ENCODE data around the gene GRB14. TPM values are rescaled to one million over a fixed set of nuclear protein-coding genes. Genes with fewer than 3 reads are reported as not detected.

Gene GRB14
- total RNA-seq, 2 donors from 2014 or later, result 0.14 to 29.9 TPM

- peak overlapping the region in 1 of 2 donors; percentile 42 for H3K27ac ChIP-seq
- no peaks in the 10 kb centered on the region for H3K9me3 ChIP-seq
- DNase-seq (ENCODE audit: low spot score), result no peak
- 2% methylated on average over 13 of the region's 13 CpGs for WGBS
- intact Hi-C loops (cut with DNase I), result no loop called here
- TF ChIP-seq, protein P1, sequence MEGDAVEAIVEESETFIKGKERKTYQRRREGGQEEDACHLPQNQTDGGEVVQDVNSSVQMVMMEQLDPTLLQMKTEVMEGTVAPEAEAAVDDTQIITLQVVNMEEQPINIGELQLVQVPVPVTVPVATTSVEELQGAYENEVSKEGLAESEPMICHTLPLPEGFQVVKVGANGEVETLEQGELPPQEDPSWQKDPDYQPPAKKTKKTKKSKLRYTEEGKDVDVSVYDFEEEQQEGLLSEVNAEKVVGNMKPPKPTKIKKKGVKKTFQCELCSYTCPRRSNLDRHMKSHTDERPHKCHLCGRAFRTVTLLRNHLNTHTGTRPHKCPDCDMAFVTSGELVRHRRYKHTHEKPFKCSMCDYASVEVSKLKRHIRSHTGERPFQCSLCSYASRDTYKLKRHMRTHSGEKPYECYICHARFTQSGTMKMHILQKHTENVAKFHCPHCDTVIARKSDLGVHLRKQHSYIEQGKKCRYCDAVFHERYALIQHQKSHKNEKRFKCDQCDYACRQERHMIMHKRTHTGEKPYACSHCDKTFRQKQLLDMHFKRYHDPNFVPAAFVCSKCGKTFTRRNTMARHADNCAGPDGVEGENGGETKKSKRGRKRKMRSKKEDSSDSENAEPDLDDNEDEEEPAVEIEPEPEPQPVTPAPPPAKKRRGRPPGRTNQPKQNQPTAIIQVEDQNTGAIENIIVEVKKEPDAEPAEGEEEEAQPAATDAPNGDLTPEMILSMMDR (IDR thresholded peaks at IDR 0.05), result no peak
- TF ChIP-seq POLR2A (IDR thresholded peaks at IDR 0.05), result no peak
- TF ChIP-seq POLR2AphosphoS5 (IDR thresholded peaks at IDR 0.05), result no peak
- H3K4me1 ChIP-seq (replicated peaks), result no peaks in the 10 kb centered on the region
- peak overlapping the region; percentile 47 to 61 for H3K4me3 ChIP-seq
- H3K36me3 ChIP-seq, result no peaks in the 10 kb centered on the region
- no peaks in the 10 kb centered on the region for H3K27me3 ChIP-seq (replicated peaks; ENCODE audit: insufficient read depth)
These were observed 453 bp upstream of the GRB14 start for GRCh38 chr2:164621764-164622105.

DNA sequence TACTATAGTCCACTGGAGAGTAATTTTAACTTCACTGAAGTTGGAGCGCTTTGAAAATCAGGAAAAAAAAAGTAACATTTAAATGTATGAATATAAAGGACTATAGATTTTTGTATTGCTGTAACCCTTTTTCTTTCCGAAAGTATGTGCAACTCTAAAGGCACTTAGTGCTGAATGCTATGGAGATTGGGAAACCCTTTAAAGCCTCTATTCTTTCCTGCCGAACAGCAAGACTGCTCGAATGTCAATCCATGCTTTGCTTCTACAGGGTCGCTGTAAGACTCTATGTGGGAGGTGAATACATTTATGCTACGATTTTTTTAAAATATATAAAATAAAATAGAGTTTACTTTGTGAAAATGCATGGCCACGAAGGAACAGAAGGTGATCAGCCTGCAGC is 825 bp downstream of the GRB14 start:
- peak overlapping the region; percentile 47 to 61 for H3K4me3 ChIP-seq
- no peak for DNase-seq (ENCODE audit: low spot score)
- TF ChIP-seq, protein P1 (IDR thresholded peaks at IDR 0.05), result no peak
- no peak for TF ChIP-seq POLR2AphosphoS5 (IDR thresholded peaks at IDR 0.05)
- no peak for TF ChIP-seq POLR2A (IDR thresholded peaks at IDR 0.05)
- no peak overlapping the region for H3K27ac ChIP-seq
- intact Hi-C loops (cut with DNase I), result no loop called here
- no peaks in the 10 kb centered on the region for H3K27me3 ChIP-seq (replicated peaks; ENCODE audit: insufficient read depth)
- H3K4me1 ChIP-seq (replicated peaks), result no peaks in the 10 kb centered on the region
- WGBS, result 12% methylated on average over 7 of the region's 7 CpGs
- H3K9me3 ChIP-seq, result no peaks in the 10 kb centered on the region
- no peaks in the 10 kb centered on the region for H3K36me3 ChIP-seq

DNA sequence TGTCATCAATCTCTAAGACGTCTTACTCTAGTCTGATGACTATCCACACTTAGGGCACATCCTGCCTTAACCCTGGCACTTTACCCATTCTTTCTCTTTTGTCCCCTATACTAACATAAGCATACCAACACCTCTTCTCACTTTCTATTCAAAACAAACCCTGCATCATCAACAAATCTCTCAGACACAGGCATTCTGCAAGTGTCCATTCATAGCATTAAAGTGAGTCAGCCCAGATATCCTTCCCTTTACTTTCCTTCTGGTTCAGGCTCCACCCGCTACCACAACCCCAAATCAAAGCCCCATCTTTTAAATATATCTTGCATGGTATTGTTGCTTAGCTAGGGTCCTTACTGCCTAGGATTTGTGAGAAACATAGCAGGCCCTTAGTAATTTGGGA is 3.8 kb downstream of the GRB14 start:
- Histone ChIP-seq H3K27ac (no peak overlapping the region), H3K36me3 (no peaks in the 10 kb centered on the region), H3K27me3 (replicated peaks; ENCODE audit: insufficient read depth) (no peaks in the 10 kb centered on the region), H3K4me1 (replicated peaks) (no peaks in the 10 kb centered on the region), H3K9me3 (no peaks in the 10 kb centered on the region), H3K4me3 (no peak overlapping the region)
- TF ChIP-seq POLR2A (IDR thresholded peaks at IDR 0.05), result no peak
- TF ChIP-seq, protein P1 (IDR thresholded peaks at IDR 0.05), result no peak
- intact Hi-C loops (cut with DNase I), result no loop called here
- WGBS, result 89% methylated on average over 2 of the region's 2 CpGs
- no peak for DNase-seq (ENCODE audit: low spot score)

- Histone ChIP-seq H3K4me1 (replicated peaks) (no peaks in the 10 kb centered on the region), H3K27me3 (replicated peaks; ENCODE audit: insufficient read depth) (no peaks in the 10 kb centered on the region), H3K9me3 (no peaks in the 10 kb centered on the region), H3K36me3 (no peaks in the 10 kb centered on the region), H3K27ac (no peak overlapping the region), H3K4me3 (no peak overlapping the region)
- WGBS, result 83% methylated on average over 1 of the region's 1 CpG
- TF ChIP-seq, protein P1 (IDR thresholded peaks at IDR 0.05), result no peak
- TF ChIP-seq POLR2A (IDR thresholded peaks at IDR 0.05) (no peak), POLR2AphosphoS5 (IDR thresholded peaks at IDR 0.05) (no peak)
- intact Hi-C loops (cut with DNase I), result no loop called here
- no peak for DNase-seq (ENCODE audit: low spot score)
These were observed 7.8 kb downstream of the GRB14 start for GRCh38 chr2:164613321-164613982.

- no peak for DNase-seq (ENCODE audit: low spot score)
- TF ChIP-seq, protein P1 (IDR thresholded peaks at IDR 0.05), result no peak
- TF ChIP-seq POLR2A (IDR thresholded peaks at IDR 0.05), result no peak
- TF ChIP-seq POLR2AphosphoS5 (IDR thresholded peaks at IDR 0.05), result no peak
- Histone ChIP-seq H3K4me1 (replicated peaks) (no peaks in the 10 kb centered on the region), H3K9me3 (no peaks in the 10 kb centered on the region), H3K27me3 (replicated peaks; ENCODE audit: insufficient read depth) (no peaks in the 10 kb centered on the region), H3K27ac (no peak overlapping the region), H3K36me3 (no peaks in the 10 kb centered on the region), H3K4me3 (no peak overlapping the region)
- intact Hi-C loops (cut with DNase I), result no loop called here
- WGBS, result 86% methylated on average over 1 of the region's 1 CpG
These were observed 11.5 kb downstream of the GRB14 start for GRCh38 chr2:164609790-164610189.

Measured in prostate gland (tissue), 2 donors.